Stimulated activated CD8-positive, alpha-beta memory T cell treated with anti-CD3 and anti-CD28 coated beads, Interleukin-15, amount 100 ng/mL, for 1 hour (primary cell): ENCODE results near the gene FGF7.
"Not testable (repeated sequence)": the region's sequence is repeated elsewhere in the genome, so short reads cannot be mapped to it uniquely, and the experiment has no call there.

Source experiments
- DNase-seq: peaks from one replicate; pipeline ENCODE4 v3.0.0-alpha.2; 2020; ENCODE audit warnings: low read depth

Gene FGF7

DNA sequence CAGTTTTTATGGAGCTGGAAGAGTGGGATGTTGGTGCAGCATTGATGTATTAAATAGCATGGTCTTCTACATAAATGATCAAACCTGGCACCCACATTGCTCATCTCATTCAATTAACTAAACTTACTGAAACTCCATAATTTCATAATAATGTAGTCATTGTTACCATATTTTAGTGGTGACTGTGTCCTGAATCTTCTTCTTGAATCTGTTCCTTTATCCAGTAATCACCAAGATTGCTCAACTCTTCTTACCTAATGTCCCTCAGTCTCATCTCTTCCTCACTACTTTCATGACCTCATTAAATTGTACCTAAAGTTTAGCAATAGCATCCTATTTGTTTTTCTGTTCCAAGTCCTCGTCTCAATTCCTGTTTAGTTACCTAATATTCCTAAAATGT lies 69.8 kb downstream of the FGF7 start:
- DNase-seq = no peak

DNA sequence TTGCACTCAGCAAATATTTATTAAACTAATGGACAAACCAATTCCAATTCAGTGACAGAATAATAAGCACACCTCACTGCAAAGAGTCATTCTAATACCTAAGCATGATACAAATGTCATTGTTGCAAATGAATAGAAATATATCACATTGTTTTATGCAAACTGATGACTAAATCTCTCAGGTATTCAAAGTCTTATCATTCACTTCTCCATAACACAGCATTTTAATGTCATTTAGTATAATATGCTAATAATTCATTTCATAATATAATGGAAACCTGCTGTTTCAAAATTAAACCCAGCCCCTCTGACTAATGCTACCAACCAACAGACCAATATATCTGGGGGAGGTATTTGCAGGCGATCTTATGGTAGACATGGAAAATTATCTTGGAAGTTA lies 71.8 kb downstream of the FGF7 start:
- no peak for DNase-seq

GRCh38 chr15:49495993-49496753 lies 73.1 kb downstream of the FGF7 start:
- DNase-seq = no peak

DNA sequence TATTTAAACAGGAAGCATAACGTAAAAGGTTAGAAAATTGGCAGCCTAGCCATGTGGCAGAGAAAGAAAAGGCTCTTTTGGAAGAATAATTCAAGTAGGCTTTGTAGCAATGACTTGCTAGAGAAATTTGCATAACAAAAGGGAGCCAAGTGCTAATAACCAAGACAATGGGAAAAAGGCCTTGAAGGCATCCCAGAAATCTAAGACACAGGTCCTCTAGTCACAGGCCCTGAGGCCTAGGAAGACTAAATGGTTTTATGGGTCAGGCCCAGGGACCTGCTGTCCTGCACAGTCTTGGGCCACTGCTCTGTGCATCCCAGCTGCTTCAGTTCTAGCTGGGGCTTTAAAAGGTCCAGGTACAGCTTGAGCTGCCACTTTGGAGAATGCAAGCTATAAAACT lies 78.5 kb downstream of the FGF7 start:
- no peak for DNase-seq

GRCh38 chr15:49506341-49506740 lies 83.3 kb downstream of the FGF7 start:
- DNase-seq = no peak

- no peak for DNase-seq
Observed at GRCh38 chr15:49507261-49507660, 84.2 kb downstream of the FGF7 start.

DNA sequence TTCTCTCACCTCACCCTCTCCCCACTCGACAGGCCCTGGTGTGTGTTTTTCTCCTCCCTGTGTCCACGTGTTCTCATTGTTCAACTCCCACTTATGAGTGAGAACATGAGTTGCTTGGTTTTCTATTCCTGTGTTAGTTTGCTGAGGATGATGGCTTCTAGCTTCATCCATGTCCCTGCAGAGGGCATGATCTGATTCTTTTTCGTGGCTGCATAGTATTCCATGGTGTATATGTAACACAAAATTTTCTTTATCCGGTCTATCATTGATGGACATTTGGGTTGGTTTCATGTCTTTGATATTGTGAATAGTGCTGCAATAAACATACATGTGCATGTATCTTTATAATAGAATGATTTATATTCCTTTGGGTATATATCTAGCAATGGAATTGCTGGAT lies 89.7 kb downstream of the FGF7 start:
- DNase-seq = not testable (repeated sequence)

GRCh38 chr15:49521802-49522201 lies 98.8 kb downstream of the FGF7 start:
- no peak for DNase-seq

DNA sequence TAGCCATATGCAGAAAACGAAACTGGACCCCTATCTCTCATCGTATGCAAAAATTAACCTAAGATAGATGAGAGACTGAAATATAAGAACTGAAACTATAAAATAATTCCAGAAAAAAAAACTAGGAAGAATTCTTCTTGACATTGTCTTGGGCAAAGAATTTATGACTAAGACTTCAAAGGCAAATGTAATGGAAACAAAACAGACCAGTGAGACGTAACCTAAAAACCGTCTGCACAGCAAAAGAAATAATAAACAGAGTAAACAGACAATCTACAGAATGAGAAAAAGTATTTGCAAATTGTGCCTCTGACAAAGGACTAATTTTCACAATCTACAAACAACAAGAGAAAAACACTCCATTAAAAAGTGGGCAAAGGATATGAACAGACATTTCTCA lies 105.2 kb downstream of the FGF7 start:
- DNase-seq = no peak

- no peak for DNase-seq
Observed at GRCh38 chr15:49530092-49530491, 107.0 kb downstream of the FGF7 start.
